IMR-90 (cell line): ENCODE results near the gene DBF4B. TPM values are rescaled to one million over a fixed set of nuclear protein-coding genes. Genes with fewer than 3 reads are reported as not detected.

Source experiments
- ATAC-seq: fragments of 200-7000 bp; cut with Tn5 transposase; 2 replicates; pipeline ENCODE4 v1.9.1; 2020; ENCODE audit warnings: low read depth, mild to moderate bottlenecking, moderate library complexity
- BruUV-seq: library from RNA; stranded (reverse); fragments of 400-500 nt; replicated peaks from 2 replicates; lab custom pipeline; 2021; lab: Mats Ljungman, UMichigan
- CTCF ChIA-PET: fragments of 300-600 bp; formaldehyde crosslinking; extraction: SDS; loops from one replicate; lab custom pipeline; 2021; ENCODE audit warnings: antibody characterized with exemption; lab: Yijun Ruan, JAX
- POLR2A ChIA-PET: fragments of 300-600 bp; sonication (Branson Sonifier 250); formaldehyde crosslinking; loops from one replicate; lab custom pipeline; 2022; ENCODE audit warnings: antibody characterized with exemption; ENCODE audit not compliant: unreplicated experiment; lab: Charles Lee
- DNase-seq: peaks from one replicate; pipeline ENCODE4 v3.0.0; 2013
- H2AFZ ChIP-seq: replicated peaks from 2 replicates; pipeline ENCODE3; 2013; ENCODE audit warnings: low read length, mild to moderate bottlenecking; ENCODE audit not compliant: poor library complexity
- H2AK5ac ChIP-seq: 2 replicates; pipeline ENCODE4 v1.6.1; 2013; ENCODE audit warnings: low read depth, low read length, inconsistent platforms
- H2AK9ac ChIP-seq: replicated peaks from 2 replicates; pipeline ENCODE3; 2013; ENCODE audit warnings: mild to moderate bottlenecking, low read depth, low read length, moderate library complexity; ENCODE audit not compliant: poor library complexity
- H2BK120ac ChIP-seq: 2 replicates; pipeline ENCODE4 v1.6.1; 2013; ENCODE audit warnings: low read depth, low read length, inconsistent platforms
- H2BK15ac ChIP-seq: 3 replicates; pipeline ENCODE4 v1.6.1; 2013; ENCODE audit warnings: low read depth, low read length, inconsistent platforms
- H2BK20ac ChIP-seq: 2 replicates; pipeline ENCODE4 v1.6.1; 2013; ENCODE audit warnings: low read depth, mild to moderate bottlenecking, inconsistent platforms, low read length, moderate library complexity
- H2BK5ac ChIP-seq: 2 replicates; pipeline ENCODE4 v1.6.1; 2013; ENCODE audit warnings: mild to moderate bottlenecking, low read depth, low read length, inconsistent platforms; ENCODE audit not compliant: poor library complexity, severe bottlenecking
- H3K14ac ChIP-seq: replicated peaks from 2 replicates; pipeline ENCODE4 v1.6.1; 2013; ENCODE audit warnings: low read depth, low read length, inconsistent platforms
- H3K18ac ChIP-seq: 2 replicates; pipeline ENCODE4 v1.6.1; 2013; ENCODE audit warnings: low read depth, low read length, control low read depth
- H3K23ac ChIP-seq: 2 replicates; pipeline ENCODE4 v1.6.1; 2013; ENCODE audit warnings: low read depth, low read length, inconsistent platforms
- H3K27ac ChIP-seq: 2 replicates; pipeline ENCODE4 v1.5.1; 2013; ENCODE audit warnings: mild to moderate bottlenecking, control low read depth, low read length; ENCODE audit not compliant: insufficient read depth
- H3K27me3 ChIP-seq: 2 replicates; pipeline ENCODE4 v1.6.1; 2013; ENCODE audit warnings: low read length; ENCODE audit not compliant: control insufficient read depth, insufficient read depth
- H3K36me3 ChIP-seq: 2 replicates; pipeline ENCODE4 v1.6.1; 2013; ENCODE audit warnings: low read length, mixed read lengths; ENCODE audit not compliant: control insufficient read depth, insufficient read depth
- H3K4ac ChIP-seq: 2 replicates; pipeline ENCODE4 v1.6.1; 2013; ENCODE audit warnings: low read depth, low read length, inconsistent platforms
- H3K4me1 ChIP-seq: 2 replicates; pipeline ENCODE4 v1.6.1; 2013; ENCODE audit warnings: low read length, mixed read lengths; ENCODE audit not compliant: control insufficient read depth, insufficient read depth
- H3K4me2 ChIP-seq: 2 replicates; pipeline ENCODE4 v1.6.1; 2013; ENCODE audit warnings: low read depth, mild to moderate bottlenecking, control low read depth, low read length, moderate library complexity
- H3K4me3 ChIP-seq: 2 replicates; pipeline ENCODE4 v1.5.1; 2013; ENCODE audit warnings: low read depth, mild to moderate bottlenecking, control low read depth, low read length, moderate library complexity; ENCODE audit not compliant: insufficient read depth
- H3K56ac ChIP-seq: 2 replicates; pipeline ENCODE4 v1.6.1; 2013; ENCODE audit warnings: low read length, inconsistent platforms; ENCODE audit not compliant: insufficient read depth; ENCODE audit errors: extremely low read depth
- H3K79me1 ChIP-seq, 2 experiments: 2 replicates each; pipeline ENCODE4 v1.6.1; 2013; ENCODE audit warnings: low read length in 2 of 2, inconsistent platforms in 1 of 2, low read depth in 1 of 2
- H3K9ac ChIP-seq: 2 replicates; pipeline ENCODE4 v1.6.1; 2013; ENCODE audit warnings: low read depth, low read length, control low read depth
- H3K9me1 ChIP-seq: 2 replicates; pipeline ENCODE4 v1.6.1; 2013; ENCODE audit warnings: low read length, inconsistent platforms; ENCODE audit not compliant: insufficient read depth
- H3K9me3 ChIP-seq: 2 replicates; pipeline ENCODE4 v1.6.1; 2013; ENCODE audit warnings: low read length; ENCODE audit not compliant: control insufficient read depth, insufficient read depth
- H4K20me1 ChIP-seq: 2 replicates; pipeline ENCODE4 v1.6.1; 2013; ENCODE audit warnings: low read length, inconsistent platforms; ENCODE audit not compliant: insufficient read depth
- H4K5ac ChIP-seq: 2 replicates; pipeline ENCODE4 v1.6.1; 2013; ENCODE audit warnings: mild to moderate bottlenecking, low read depth, low read length, control low read depth
- H4K8ac ChIP-seq, 2 experiments: 2 replicates each; pipeline ENCODE4 v1.6.1; 2013; ENCODE audit warnings: low read depth in 2 of 2, low read length in 2 of 2, control low read depth in 1 of 2, inconsistent platforms in 1 of 2
- H4K91ac ChIP-seq: 2 replicates; pipeline ENCODE4 v1.6.1; 2013; ENCODE audit warnings: low read depth, low read length, inconsistent platforms; ENCODE audit not compliant: insufficient read depth
- BHLHE40 ChIP-seq: fragments of 150-350 bp; IDR thresholded peaks from 2 replicates; pipeline ENCODE4 v1.6.1; 2016; ENCODE audit warnings: mild to moderate bottlenecking, low read depth, low read length
- CEBPB ChIP-seq: IDR thresholded peaks from 2 replicates; pipeline ENCODE4 v1.6.1; 2012; ENCODE audit warnings: low read depth, low read length, improper control_type of control experiment
- CHD1 ChIP-seq: IDR thresholded peaks from 2 replicates; pipeline ENCODE4 v1.6.1; 2012; ENCODE audit warnings: low read depth, low read length, improper control_type of control experiment
- ELK1 ChIP-seq: fragments of 150-350 bp; IDR thresholded peaks from 2 replicates; pipeline ENCODE4 v1.6.1; 2016; ENCODE audit warnings: low read depth, mild to moderate bottlenecking, low read length, moderate library complexity, borderline replicate concordance
- FOS ChIP-seq: fragments of 150-350 bp; IDR thresholded peaks from 2 replicates; pipeline ENCODE4 v1.6.1; 2016; ENCODE audit warnings: low read depth, low read length
- MAFK ChIP-seq: IDR thresholded peaks from 2 replicates; pipeline ENCODE4 v1.6.1; 2012; ENCODE audit warnings: low read depth, low read length, improper control_type of control experiment
- MAZ ChIP-seq: IDR thresholded peaks from 2 replicates; pipeline ENCODE4 v1.6.1; 2012; ENCODE audit warnings: low read depth, mild to moderate bottlenecking, low read length, improper control_type of control experiment, moderate library complexity, borderline replicate concordance
- MXI1 ChIP-seq: IDR thresholded peaks from 2 replicates; pipeline ENCODE4 v1.6.1; 2012; ENCODE audit warnings: low read depth, mild to moderate bottlenecking, low read length, moderate library complexity, borderline replicate concordance
- NFE2L2 ChIP-seq: fragments of 150-350 bp; IDR thresholded peaks from 2 replicates; pipeline ENCODE4 v1.6.1; 2016; ENCODE audit warnings: low read depth, mild to moderate bottlenecking, low read length
- POLR2A ChIP-seq: IDR thresholded peaks from 2 replicates; pipeline ENCODE4 v1.6.1; 2012; ENCODE audit warnings: mild to moderate bottlenecking, low read depth, low read length
- RAD21 ChIP-seq: IDR thresholded peaks from 2 replicates; pipeline ENCODE4 v1.6.1; 2012; ENCODE audit warnings: low read length, improper control_type of control experiment
- RCOR1 ChIP-seq: IDR thresholded peaks from 2 replicates; pipeline ENCODE4 v1.6.1; 2012; ENCODE audit warnings: mild to moderate bottlenecking, low read length, improper control_type of control experiment; ENCODE audit not compliant: insufficient replicate concordance
- RFX5 ChIP-seq: IDR thresholded peaks from 2 replicates; pipeline ENCODE4 v1.8.0; 2012; ENCODE audit warnings: low read depth, mild to moderate bottlenecking, low read length, moderate library complexity
- SMC3 ChIP-seq: fragments of 150-350 bp; IDR thresholded peaks from 2 replicates; pipeline ENCODE4 v1.6.1; 2016; ENCODE audit warnings: low read depth, mild to moderate bottlenecking, antibody characterized with exemption, low read length, moderate library complexity
- USF2 ChIP-seq: fragments of 150-350 bp; IDR thresholded peaks from 2 replicates; pipeline ENCODE4 v1.6.1; 2017; ENCODE audit warnings: mild to moderate bottlenecking, antibody characterized with exemption, low read length, low read depth
- WGBS, 2 experiments: methylation state at CpG; one replicate each; pipeline versions ENCODE4 v1.1.5 to v1.1.7; 2013; ENCODE audit warnings: missing lambda C conversion rate in 2 of 2; ENCODE audit not compliant: insufficient read length in 1 of 2; ENCODE audit errors: extremely low coverage in 2 of 2; 5-methylcytosine and 5-hydroxymethylcytosine counted together
- dilution Hi-C: fragments of 300-500 bp; cut with HindIII; formaldehyde crosslinking; loops from one replicate; pipeline ENCODE4 v1.14.3; 2018; ENCODE audit warnings: low sequenced_read_pairs; ENCODE audit not compliant: unreplicated experiment
- in situ Hi-C: fragments of 300-500 bp; cut with MboI; formaldehyde crosslinking; loops from 3 replicates; pipeline ENCODE4 v1.14.3; 2019; ENCODE audit warnings: low sequenced_read_pairs, inconsistent platforms, mixed read lengths
- intact Hi-C: fragments of 100-400 bp; cut with micrococcal nuclease; formaldehyde crosslinking; loops from 2 replicates; pipeline ENCODE4 v1.10.0; 2022
- polyA plus RNA-seq, 3 experiments: library from polyadenylated mRNA; depleted of rRNA; stranded (reverse); fragments of >200 nt; gene quantifications; 2 replicates each; pipeline ENCODE4 v1.2.3, GENCODE V29; 2012; ENCODE audit warnings: low replicate concordance in 1 of 3
- total RNA-seq: library from RNA; depleted of rRNA; stranded (reverse); fragments of >200 nt; gene quantifications from 2 replicates; pipeline ENCODE4 v1.2.3, GENCODE V29; 2012

Gene DBF4B
- total and polyA plus RNA-seq, 2 of the 4 experiments (the other 2 are of a cell fraction) = 3.6 to 10.2 TPM

GRCh38 chr17:44781551-44782325, 73.3 kb downstream of the DBF4B start:
- Histone ChIP-seq H4K5ac (no peak overlapping the region), H4K91ac (no peak overlapping the region), H3K27me3 (no peaks in the 10 kb centered on the region; the same call in 1 of the 2 replicates), H4K8ac (no peak overlapping the region), H2BK120ac (no peak overlapping the region), H2AFZ (peak overlapping the region; percentile 8), H3K9me1 (no peaks in the 10 kb centered on the region), H3K27ac (no peak overlapping the region), H4K20me1 (no peaks in the 10 kb centered on the region), H3K36me3 (no peaks in the 10 kb centered on the region), H3K4me1 (peaks cover 3% of the 10 kb centered on the region; the same call in 1 of the 2 replicates), H3K79me1 (no peaks in the 10 kb centered on the region), H3K56ac (no peak overlapping the region), H3K4me2 (no peak overlapping the region), H3K14ac (no peak overlapping the region; the same call in 1 of the 2 replicates), H3K4me3 (no peak overlapping the region), H2BK15ac (no peak overlapping the region), H2AK9ac (peak overlapping the region; percentile 70), H3K18ac (no peak overlapping the region), H3K9me3 (no peaks in the 10 kb centered on the region), H3K4ac (no peak overlapping the region), H2BK20ac (no peak overlapping the region), H3K23ac (no peak overlapping the region), H2BK5ac (no peak overlapping the region), H2AK5ac (peak overlapping the region; percentile 54; the same call in 1 of the 2 replicates), H3K9ac (no peak overlapping the region)
- dilution Hi-C loops = no loop called here
- WGBS, 2 experiments = 100% methylated on average over 3 of the region's 17 CpGs; no CpG with 5 or more reads in 1 of the 2 experiments
- no peak for DNase-seq
- ChIA-PET CTCF (no interaction called here), POLR2A (no interaction called here)
- no peak for ATAC-seq
- no TSS peak for BruUV-seq
- in situ Hi-C loops = loop anchor here (5.0 kb wide), 1 partner anchor 81 kb away; no protein-coding TSS in a partner anchor
- TF ChIP-seq SMC3 (no peak), MXI1 (no peak), MAZ (no peak), BHLHE40 (no peak), RFX5 (no peak), FOS (no peak), MAFK (no peak), RCOR1 (no peak), RAD21 (no peak), POLR2A (no peak), NFE2L2 (no peak), CHD1 (no peak), CEBPB (no peak), ELK1 (no peak), USF2 (no peak)
- intact Hi-C loops = no loop called here
